Keratinocyte (primary cell): ENCODE data around the gene TGM5. TPM values are rescaled to one million over a fixed set of nuclear protein-coding genes. Genes with fewer than 3 reads are reported as not detected.

ENCODE experiments used
- DNase-seq: peaks from one replicate; pipeline ENCODE4 v3.0.0-alpha.2; 2011; ENCODE audit warnings: low read depth, missing footprints, low spot score
- FAIRE-seq: peaks from 2 replicates; lab custom pipeline; 2011; peaks lifted over from hg19 to GRCh38; lab: Jason Lieb, UNC
- H2AFZ ChIP-seq: 2 replicates; pipeline ENCODE4 v1.6.0; 2012; ENCODE audit warnings: low read length, control low read depth, inconsistent platforms; ENCODE audit not compliant: control insufficient read depth
- H3K27ac ChIP-seq: 2 replicates; pipeline ENCODE4 v1.5.1; 2011; ENCODE audit warnings: low read length; ENCODE audit not compliant: control insufficient read depth, insufficient read depth
- H3K27me3 ChIP-seq: 3 replicates; pipeline ENCODE4 v1.6.0; 2011; ENCODE audit warnings: low read length; ENCODE audit not compliant: control insufficient read depth, insufficient read depth; ENCODE audit errors: extremely low read depth
- H3K36me3 ChIP-seq, 2 experiments: 2 replicates in 1 of 2; 3 replicates in 1 of 2; pipeline ENCODE4 v1.5.1; 2011; ENCODE audit warnings: low read length in 2 of 2, mild to moderate bottlenecking in 1 of 2; ENCODE audit not compliant: control insufficient read depth in 2 of 2, insufficient read depth in 2 of 2; ENCODE audit errors: extremely low read depth in 1 of 2
- H3K4me1 ChIP-seq: 3 replicates; pipeline ENCODE4 v1.5.1; 2011; ENCODE audit warnings: low read length; ENCODE audit not compliant: control insufficient read depth, insufficient read depth; ENCODE audit errors: extremely low read depth
- H3K4me2 ChIP-seq: 3 replicates; pipeline ENCODE4 v1.6.0; 2011; ENCODE audit warnings: low read depth, low read length; ENCODE audit not compliant: control insufficient read depth, insufficient read depth; ENCODE audit errors: extremely low read depth
- H3K4me3 ChIP-seq, 3 experiments: fragments of 200-600 bp in 1 of 3; sonication (generic) in 1 of 3; 2 replicates in 2 of 3; 3 replicates in 1 of 3; pipeline ENCODE4 v1.5.1; 2011 to 2016; ENCODE audit warnings: low read length in 3 of 3, mild to moderate bottlenecking in 3 of 3, control low read depth in 2 of 3, inconsistent platforms in 1 of 3, low read depth in 1 of 3, mixed read lengths in 1 of 3, mixed run types in 1 of 3, moderate library complexity in 1 of 3; ENCODE audit not compliant: control insufficient read depth in 2 of 3, insufficient read depth in 2 of 3; ENCODE audit errors: extremely low read depth in 1 of 3
- H3K79me2 ChIP-seq: 2 replicates; pipeline ENCODE4 v1.6.0; 2012; ENCODE audit warnings: low read length; ENCODE audit not compliant: control insufficient read depth, insufficient read depth
- H3K9ac ChIP-seq: 3 replicates; pipeline ENCODE4 v1.6.0; 2011; ENCODE audit warnings: low read length; ENCODE audit not compliant: control insufficient read depth, insufficient read depth; ENCODE audit errors: extremely low read depth
- H3K9me1 ChIP-seq: 3 replicates; pipeline ENCODE4 v1.6.0; 2011; ENCODE audit warnings: low read length; ENCODE audit not compliant: control insufficient read depth, insufficient read depth; ENCODE audit errors: extremely low read depth
- H3K9me3 ChIP-seq: 2 replicates; pipeline ENCODE4 v1.5.1; 2012; ENCODE audit warnings: low read depth, low read length; ENCODE audit not compliant: control insufficient read depth
- H4K20me1 ChIP-seq: 3 replicates; pipeline ENCODE4 v1.6.0; 2011; ENCODE audit warnings: low read length; ENCODE audit not compliant: control insufficient read depth, insufficient read depth; ENCODE audit errors: extremely low read depth
- CTCF ChIP-seq, 3 experiments: IDR thresholded peaks in 1 of 3; conservative IDR thresholded peaks in 1 of 3; optimal IDR thresholded peaks in 1 of 3; 2 replicates in 2 of 3; 3 replicates in 1 of 3; pipeline versions ENCODE3 to v1.5.1; 2011; ENCODE audit warnings: low read length in 3 of 3, mild to moderate bottlenecking in 3 of 3, moderate library complexity in 2 of 3, control low read depth in 1 of 3, inconsistent platforms in 1 of 3; ENCODE audit not compliant: insufficient read depth in 2 of 3; ENCODE audit errors: extremely low read depth in 1 of 3
- EZH2 ChIP-seq: IDR thresholded peaks from one replicate; pipeline ENCODE4 v1.6.1; 2012; ENCODE audit warnings: inconsistent platforms, mild to moderate bottlenecking, low read length, moderate library complexity
- dilution Hi-C: fragments of 300-500 bp; cut with MboI; formaldehyde crosslinking; loops from one replicate; pipeline ENCODE4 v1.7.0; 2020; ENCODE audit warnings: low sequenced_read_pairs; ENCODE audit not compliant: extremely low pct_ligation_motif_present
- polyA plus RNA-seq, 5 experiments: library from polyadenylated mRNA; depleted of rRNA in 3 of 5; stranded (reverse) in 3 of 5; stranded (forward) in 1 of 5; unstranded in 1 of 5; fragments of >200 nt; gene quantifications; 1 replicate in 1 of 5; 2 replicates in 3 of 5; 3 replicates in 1 of 5; pipeline versions ENCODE4 v1.2.1 to v1.2.3, GENCODE V29; 2011 to 2012; ENCODE audit warnings: missing spikeins in 2 of 5, low read depth in 1 of 5, low replicate concordance in 1 of 5

Gene TGM5
- polyA plus RNA-seq, 1 donor (not counting 4 experiments of a cell fraction or from before 2014, with no cell fraction given), result not detected

GRCh38 chr15:43209059-43209824 lies 57.5 kb downstream of the TGM5 start:
- Histone ChIP-seq H3K4me2 (no peak overlapping the region), H4K20me1 (no peaks in the 10 kb centered on the region), H3K9ac (no peak overlapping the region), H3K4me3 (no peak overlapping the region), H3K27me3 (peaks cover 23% of the 10 kb centered on the region), H3K4me1 (no peaks in the 10 kb centered on the region), H3K79me2 (no peaks in the 10 kb centered on the region), H3K9me1 (no peaks in the 10 kb centered on the region), H3K27ac (no peak overlapping the region), H3K36me3 (no peaks in the 10 kb centered on the region), H2AFZ (no peak overlapping the region), H3K9me3 (no peaks in the 10 kb centered on the region)
- dilution Hi-C loops, result no loop called here
- FAIRE-seq (no peak), DNase-seq (no peak)
- TF ChIP-seq CTCF (optimal IDR thresholded peaks at IDR 0.05 in 1 of 3, IDR thresholded peaks at IDR 0.05 in 1 of 3, conservative IDR thresholded peaks at IDR 0.05 in 1 of 3; ENCODE audit: extremely low read depth in 1 of 3, insufficient read depth in 2 of 3, low read length in 3 of 3), result peak in 2 of 3 experiments; percentile 28 to 62
- TF ChIP-seq EZH2, result no peak

- Histone ChIP-seq H3K4me3 (no peak overlapping the region), H3K9me3 (no peaks in the 10 kb centered on the region), H3K4me1 (no peaks in the 10 kb centered on the region), H3K9me1 (no peaks in the 10 kb centered on the region), H3K9ac (no peak overlapping the region), H4K20me1 (no peaks in the 10 kb centered on the region), H3K4me2 (no peak overlapping the region), H3K79me2 (no peaks in the 10 kb centered on the region), H3K27me3 (peaks cover 23% of the 10 kb centered on the region), H3K36me3 (no peaks in the 10 kb centered on the region), H3K27ac (no peak overlapping the region), H2AFZ (no peak overlapping the region)
- dilution Hi-C loops, result no loop called here
- TF ChIP-seq EZH2 (no peak), CTCF (optimal IDR thresholded peaks at IDR 0.05 in 1 of 3, IDR thresholded peaks at IDR 0.05 in 1 of 3, conservative IDR thresholded peaks at IDR 0.05 in 1 of 3; ENCODE audit: extremely low read depth in 1 of 3, insufficient read depth in 2 of 3, low read length in 3 of 3) (no peak)
- no peak for DNase-seq
- FAIRE-seq, result no peak
These were observed 58.4 kb downstream of the TGM5 start for GRCh38 chr15:43208052-43209002.
